ENCODE results near the gene MSL2.
A peak's percentile ranks its signal among the peaks of the same experiment; 100 is the strongest.
"Not testable (repeated sequence)": the region's sequence is repeated elsewhere in the genome, so short reads cannot be mapped to it uniquely, and the experiment has no call there.

Gene MSL2

GRCh38 chr3:136149667-136150066, 46.5 kb downstream of the MSL2 start:
- no peaks in the 10 kb centered on the region for H3K27me3 ChIP-seq (ENCODE audit: control insufficient read depth, insufficient read depth, low read length, poor library complexity, severe bottlenecking)
- WGBS, 2 experiments = 94 to 97% methylated on average over 3 of the region's 3 CpGs
- peaks cover 11% of the 10 kb centered on the region for H3K36me3 ChIP-seq (ENCODE audit: control insufficient read depth, insufficient read depth, low read length)

GRCh38 chr3:136146981-136147729, 49.0 kb downstream of the MSL2 start:
- Histone ChIP-seq H3K27ac (ENCODE audit: insufficient read depth, low read depth, low read length, poor library complexity, severe bottlenecking) (no peak overlapping the region), H3K27me3 (ENCODE audit: control insufficient read depth, insufficient read depth, low read length, poor library complexity, severe bottlenecking) (no peaks in the 10 kb centered on the region), H3K36me3 (ENCODE audit: control insufficient read depth, insufficient read depth, low read length) (peaks cover 11% of the 10 kb centered on the region), H3K4me1 (ENCODE audit: control insufficient read depth, insufficient read depth, low read length) (no peaks in the 10 kb centered on the region), H3K9me3 (ENCODE audit: control insufficient read depth, low read length) (no peaks in the 10 kb centered on the region), H3K4me3 (ENCODE audit: insufficient read depth, low read depth, low read length) (no peak overlapping the region)
- 89 to 96% methylated on average over 6 of the region's 6 CpGs for WGBS, 2 experiments

More at GRCh38 chr3:136149667-136150066, 46.5 kb downstream of the MSL2 start:
- H3K4me3 ChIP-seq (ENCODE audit: insufficient read depth, low read depth, low read length) = no peak overlapping the region
- no peaks in the 10 kb centered on the region for H3K9me3 ChIP-seq (ENCODE audit: control insufficient read depth, low read length)
- H3K4me1 ChIP-seq (ENCODE audit: control insufficient read depth, insufficient read depth, low read length) = no peaks in the 10 kb centered on the region
- H3K27ac ChIP-seq (ENCODE audit: insufficient read depth, low read depth, low read length, poor library complexity, severe bottlenecking) = no peak overlapping the region

GRCh38 chr3:136144397-136144796, 51.7 kb downstream of the MSL2 start:
- not testable (repeated sequence) for H3K4me1 ChIP-seq (ENCODE audit: control insufficient read depth, insufficient read depth, low read length); H3K27ac ChIP-seq (ENCODE audit: insufficient read depth, low read depth, low read length, poor library complexity, severe bottlenecking); H3K27me3 ChIP-seq (ENCODE audit: control insufficient read depth, insufficient read depth, low read length, poor library complexity, severe bottlenecking); H3K9me3 ChIP-seq (ENCODE audit: control insufficient read depth, low read length); H3K36me3 ChIP-seq (ENCODE audit: control insufficient read depth, insufficient read depth, low read length); H3K4me3 ChIP-seq (ENCODE audit: insufficient read depth, low read depth, low read length)
- WGBS, 2 experiments = 96 to 97% methylated on average over 4 of the region's 4 CpGs

- peak overlapping the region; percentile 6 for H3K27ac ChIP-seq (ENCODE audit: insufficient read depth, low read depth, low read length, poor library complexity, severe bottlenecking)
- H3K9me3 ChIP-seq (ENCODE audit: control insufficient read depth, low read length) = no peaks in the 10 kb centered on the region
- peaks cover 7% of the 10 kb centered on the region for H3K36me3 ChIP-seq (ENCODE audit: control insufficient read depth, insufficient read depth, low read length)
- no peak overlapping the region for H3K4me3 ChIP-seq (ENCODE audit: insufficient read depth, low read depth, low read length)
- WGBS, 2 experiments = 51 to 58% methylated on average over 3 of the region's 3 CpGs
- H3K4me1 ChIP-seq (ENCODE audit: control insufficient read depth, insufficient read depth, low read length) = no peaks in the 10 kb centered on the region
- no peaks in the 10 kb centered on the region for H3K27me3 ChIP-seq (ENCODE audit: control insufficient read depth, insufficient read depth, low read length, poor library complexity, severe bottlenecking)
Measured at GRCh38 chr3:136142592-136142991, 53.5 kb downstream of the MSL2 start.

GRCh38 chr3:136141891-136142290, 54.2 kb downstream of the MSL2 start:
- no peaks in the 10 kb centered on the region for H3K9me3 ChIP-seq (ENCODE audit: control insufficient read depth, low read length)
- peaks cover 7% of the 10 kb centered on the region for H3K36me3 ChIP-seq (ENCODE audit: control insufficient read depth, insufficient read depth, low read length)
- no peaks in the 10 kb centered on the region for H3K27me3 ChIP-seq (ENCODE audit: control insufficient read depth, insufficient read depth, low read length, poor library complexity, severe bottlenecking)
- 90 to 94% methylated on average over 4 of the region's 4 CpGs for WGBS, 2 experiments
- H3K27ac ChIP-seq (ENCODE audit: insufficient read depth, low read depth, low read length, poor library complexity, severe bottlenecking) = no peak overlapping the region
- H3K4me1 ChIP-seq (ENCODE audit: control insufficient read depth, insufficient read depth, low read length) = no peaks in the 10 kb centered on the region
- no peak overlapping the region for H3K4me3 ChIP-seq (ENCODE audit: insufficient read depth, low read depth, low read length)

- Histone ChIP-seq H3K36me3 (ENCODE audit: control insufficient read depth, insufficient read depth, low read length) (peaks cover 7% of the 10 kb centered on the region), H3K9me3 (ENCODE audit: control insufficient read depth, low read length) (no peaks in the 10 kb centered on the region), H3K4me3 (ENCODE audit: insufficient read depth, low read depth, low read length) (no peak overlapping the region), H3K27ac (ENCODE audit: insufficient read depth, low read depth, low read length, poor library complexity, severe bottlenecking) (no peak overlapping the region), H3K27me3 (ENCODE audit: control insufficient read depth, insufficient read depth, low read length, poor library complexity, severe bottlenecking) (no peaks in the 10 kb centered on the region), H3K4me1 (ENCODE audit: control insufficient read depth, insufficient read depth, low read length) (no peaks in the 10 kb centered on the region)
Measured at GRCh38 chr3:136141291-136141785, 54.8 kb downstream of the MSL2 start.

- no peak overlapping the region for H3K27ac ChIP-seq (ENCODE audit: insufficient read depth, low read depth, low read length, poor library complexity, severe bottlenecking)
- no peak overlapping the region for H3K4me3 ChIP-seq (ENCODE audit: insufficient read depth, low read depth, low read length)
- H3K27me3 ChIP-seq (ENCODE audit: control insufficient read depth, insufficient read depth, low read length, poor library complexity, severe bottlenecking) = no peaks in the 10 kb centered on the region
- no peaks in the 10 kb centered on the region for H3K36me3 ChIP-seq (ENCODE audit: control insufficient read depth, insufficient read depth, low read length)
- no peaks in the 10 kb centered on the region for H3K4me1 ChIP-seq (ENCODE audit: control insufficient read depth, insufficient read depth, low read length)
- no peaks in the 10 kb centered on the region for H3K9me3 ChIP-seq (ENCODE audit: control insufficient read depth, low read length)
- WGBS, 2 experiments = 88 to 90% methylated on average over 2 of the region's 2 CpGs
Measured at GRCh38 chr3:136136454-136136853, 59.7 kb downstream of the MSL2 start.

- no peak overlapping the region for H3K27ac ChIP-seq (ENCODE audit: insufficient read depth, low read depth, low read length, poor library complexity, severe bottlenecking)
- 87 to 94% methylated on average over 7 of the region's 7 CpGs for WGBS, 2 experiments
- H3K27me3 ChIP-seq (ENCODE audit: control insufficient read depth, insufficient read depth, low read length, poor library complexity, severe bottlenecking) = no peaks in the 10 kb centered on the region
- no peaks in the 10 kb centered on the region for H3K36me3 ChIP-seq (ENCODE audit: control insufficient read depth, insufficient read depth, low read length)
- H3K9me3 ChIP-seq (ENCODE audit: control insufficient read depth, low read length) = no peaks in the 10 kb centered on the region
- H3K4me3 ChIP-seq (ENCODE audit: insufficient read depth, low read depth, low read length) = no peak overlapping the region
- no peaks in the 10 kb centered on the region for H3K4me1 ChIP-seq (ENCODE audit: control insufficient read depth, insufficient read depth, low read length)
Measured at GRCh38 chr3:136135039-136135802, 60.9 kb downstream of the MSL2 start.

GRCh38 chr3:136134091-136134490, 62.0 kb downstream of the MSL2 start:
- 96 to 100% methylated on average over 1 of the region's 1 CpG for WGBS, 2 experiments
- H3K27me3 ChIP-seq (ENCODE audit: control insufficient read depth, insufficient read depth, low read length, poor library complexity, severe bottlenecking) = no peaks in the 10 kb centered on the region
- no peaks in the 10 kb centered on the region for H3K4me1 ChIP-seq (ENCODE audit: control insufficient read depth, insufficient read depth, low read length)
- no peak overlapping the region for H3K4me3 ChIP-seq (ENCODE audit: insufficient read depth, low read depth, low read length)
- H3K36me3 ChIP-seq (ENCODE audit: control insufficient read depth, insufficient read depth, low read length) = no peaks in the 10 kb centered on the region
- H3K27ac ChIP-seq (ENCODE audit: insufficient read depth, low read depth, low read length, poor library complexity, severe bottlenecking) = no peak overlapping the region
- no peaks in the 10 kb centered on the region for H3K9me3 ChIP-seq (ENCODE audit: control insufficient read depth, low read length)

- H3K9me3 ChIP-seq (ENCODE audit: control insufficient read depth, low read length); H3K4me1 ChIP-seq (ENCODE audit: control insufficient read depth, insufficient read depth, low read length); H3K36me3 ChIP-seq (ENCODE audit: control insufficient read depth, insufficient read depth, low read length); H3K4me3 ChIP-seq (ENCODE audit: insufficient read depth, low read depth, low read length); H3K27me3 ChIP-seq (ENCODE audit: control insufficient read depth, insufficient read depth, low read length, poor library complexity, severe bottlenecking); H3K27ac ChIP-seq (ENCODE audit: insufficient read depth, low read depth, low read length, poor library complexity, severe bottlenecking): not testable (repeated sequence)
- 92 to 96% methylated on average over 3 of the region's 3 CpGs for WGBS, 2 experiments
Measured at GRCh38 chr3:136131647-136132046, 64.5 kb downstream of the MSL2 start.

Data from ectodermal cell (in vitro differentiated cells).